Measurements from ENCODE around the gene WTAP.

Gene WTAP

GRCh38 chr6:159726918-159727716 is at the start of gene WTAP:
Gene WTAP (plus strand): TSS chr6:159727506. CDS start chr6:159736266, 8,760 bp downstream.
- in situ Hi-C loops (cut with HindIII; ENCODE audit: low sequenced_read_pairs): no loop called here

- in situ Hi-C loops (cut with HindIII; ENCODE audit: low sequenced_read_pairs): no loop called here
Observed at GRCh38 chr6:159677506-159678165, 49.7 kb upstream of the WTAP start.

- in situ Hi-C loops (cut with HindIII; ENCODE audit: low sequenced_read_pairs): no loop called here
Observed at GRCh38 chr6:159678574-159678973, 48.7 kb upstream of the WTAP start.

GRCh38 chr6:159679091-159680077 is 47.9 kb upstream of the WTAP start:
- in situ Hi-C loops (cut with HindIII; ENCODE audit: low sequenced_read_pairs): no loop called here

- in situ Hi-C loops (cut with HindIII; ENCODE audit: low sequenced_read_pairs): no loop called here
Observed at GRCh38 chr6:159680104-159680503, 47.2 kb upstream of the WTAP start.

- in situ Hi-C loops (cut with HindIII; ENCODE audit: low sequenced_read_pairs): no loop called here
Observed at GRCh38 chr6:159681191-159681880, 46.0 kb upstream of the WTAP start.

GRCh38 chr6:159682295-159682694 is 45.0 kb upstream of the WTAP start:
- in situ Hi-C loops (cut with HindIII; ENCODE audit: low sequenced_read_pairs): no loop called here

- in situ Hi-C loops (cut with HindIII; ENCODE audit: low sequenced_read_pairs): no loop called here
Observed at GRCh38 chr6:159682810-159683209, 44.5 kb upstream of the WTAP start.

GRCh38 chr6:159684013-159684304 is 43.3 kb upstream of the WTAP start:
- in situ Hi-C loops (cut with HindIII; ENCODE audit: low sequenced_read_pairs): no loop called here

- in situ Hi-C loops (cut with HindIII; ENCODE audit: low sequenced_read_pairs): no loop called here
Observed at GRCh38 chr6:159686040-159686439, 41.3 kb upstream of the WTAP start.

- in situ Hi-C loops (cut with HindIII; ENCODE audit: low sequenced_read_pairs): no loop called here
Observed at GRCh38 chr6:159686703-159687102, 40.6 kb upstream of the WTAP start.

GRCh38 chr6:159687341-159687740 is 40.0 kb upstream of the WTAP start:
- in situ Hi-C loops (cut with HindIII; ENCODE audit: low sequenced_read_pairs): no loop called here

- in situ Hi-C loops (cut with HindIII; ENCODE audit: low sequenced_read_pairs): no loop called here
Observed at GRCh38 chr6:159688266-159688905, 38.9 kb upstream of the WTAP start.

- in situ Hi-C loops (cut with HindIII; ENCODE audit: low sequenced_read_pairs): no loop called here
Observed at GRCh38 chr6:159689001-159689400, 38.3 kb upstream of the WTAP start.

GRCh38 chr6:159690135-159690534 is 37.2 kb upstream of the WTAP start:
- in situ Hi-C loops (cut with HindIII; ENCODE audit: low sequenced_read_pairs): loop anchor here (5.0 kb wide), 1 partner anchor 72 kb away; the partner anchor contains the start of gene ACAT2

GRCh38 chr6:159691133-159691962 is 36.0 kb upstream of the WTAP start:
- in situ Hi-C loops (cut with HindIII; ENCODE audit: low sequenced_read_pairs): loop anchor here (5.0 kb wide), 1 partner anchor 71 kb away; the partner anchor contains the start of gene ACAT2

GRCh38 chr6:159691963-159692287 is 35.4 kb upstream of the WTAP start:
- in situ Hi-C loops (cut with HindIII; ENCODE audit: low sequenced_read_pairs): loop anchor here (5.0 kb wide), 1 partner anchor 70 kb away; the partner anchor contains the start of gene ACAT2

GRCh38 chr6:159692303-159693127 is 34.8 kb upstream of the WTAP start:
- in situ Hi-C loops (cut with HindIII; ENCODE audit: low sequenced_read_pairs): loop anchor here (5.0 kb wide), 1 partner anchor 70 kb away; the partner anchor contains the start of gene ACAT2
